ENCODE results near the gene BICRA.
"Not testable (repeated sequence)": the region's sequence is repeated elsewhere in the genome, so short reads cannot be mapped to it uniquely, and the experiment has no call there.

The BICRA gene

GRCh38 chr19:47633517-47633916 lies 24.6 kb downstream of the BICRA start:
- Histone ChIP-seq H4K20me1 (ENCODE audit: low read depth, low read length) (no peaks in the 10 kb centered on the region), H3K27me3 (ENCODE audit: low read length) (no peaks in the 10 kb centered on the region)
- TF ChIP-seq EZH2phosphoT487 (conservative IDR thresholded peaks at IDR 0.05; ENCODE audit: low read length) (no peak), CTCF (IDR thresholded peaks at IDR 0.05; ENCODE audit: insufficient read depth, low read length, poor library complexity, severe bottlenecking) (no peak)

GRCh38 chr19:47633996-47634395 lies 25.1 kb downstream of the BICRA start:
- Histone ChIP-seq H3K27me3 (ENCODE audit: low read length) (no peaks in the 10 kb centered on the region), H3K79me2 (ENCODE audit: insufficient read depth, low read length) (peaks cover 29% of the 10 kb centered on the region), H3F3A (ENCODE audit: insufficient read depth) (no peaks in the 10 kb centered on the region), H4K20me1 (ENCODE audit: low read depth, low read length) (no peaks in the 10 kb centered on the region), H2AFZ (ENCODE audit: low read depth, low read length, severe bottlenecking) (no peak overlapping the region), H3K9me2 (replicated peaks; ENCODE audit: insufficient read depth, low read length) (no peaks in the 10 kb centered on the region), H3K9ac (ENCODE audit: low read length) (no peak overlapping the region), H3K4me3 (ENCODE audit: insufficient read depth, low read length, poor library complexity, severe bottlenecking) (no peak overlapping the region), H3K36me3 (ENCODE audit: low read length) (no peaks in the 10 kb centered on the region), H3K27ac (ENCODE audit: low read depth, low read length) (no peak overlapping the region), H3K4me2 (ENCODE audit: low read depth, low read length, poor library complexity, severe bottlenecking) (no peak overlapping the region), H3K9me3 (ENCODE audit: insufficient read depth, low read length) (no peaks in the 10 kb centered on the region)
- TF ChIP-seq EZH2phosphoT487 (conservative IDR thresholded peaks at IDR 0.05; ENCODE audit: low read length) = no peak
- no peak for TF ChIP-seq CTCF (IDR thresholded peaks at IDR 0.05; ENCODE audit: insufficient read depth, low read length, poor library complexity, severe bottlenecking)

More at GRCh38 chr19:47633517-47633916, 24.6 kb downstream of the BICRA start:
- H3K79me2 ChIP-seq (ENCODE audit: insufficient read depth, low read length) = peaks cover 29% of the 10 kb centered on the region
- no peaks in the 10 kb centered on the region for H3K9me3 ChIP-seq (ENCODE audit: insufficient read depth, low read length)
- H2AFZ ChIP-seq (ENCODE audit: low read depth, low read length, severe bottlenecking) = no peak overlapping the region
- H3K4me3 ChIP-seq (ENCODE audit: insufficient read depth, low read length, poor library complexity, severe bottlenecking) = no peak overlapping the region
- H3K9me2 ChIP-seq (replicated peaks; ENCODE audit: insufficient read depth, low read length) = no peaks in the 10 kb centered on the region
- H3K27ac ChIP-seq (ENCODE audit: low read depth, low read length) = no peak overlapping the region
- no peak overlapping the region for H3K4me2 ChIP-seq (ENCODE audit: low read depth, low read length, poor library complexity, severe bottlenecking)
- H3F3A ChIP-seq (ENCODE audit: insufficient read depth) = no peaks in the 10 kb centered on the region
- no peaks in the 10 kb centered on the region for H3K36me3 ChIP-seq (ENCODE audit: low read length)
- H3K9ac ChIP-seq (ENCODE audit: low read length) = no peak overlapping the region

GRCh38 chr19:47635152-47635754 lies 26.3 kb downstream of the BICRA start:
- not testable (repeated sequence) for H3K27ac ChIP-seq (ENCODE audit: low read depth, low read length); H4K20me1 ChIP-seq (ENCODE audit: low read depth, low read length); H3K9me2 ChIP-seq (replicated peaks; ENCODE audit: insufficient read depth, low read length); H3K36me3 ChIP-seq (ENCODE audit: low read length); H3K9ac ChIP-seq (ENCODE audit: low read length); H3K27me3 ChIP-seq (ENCODE audit: low read length); H3F3A ChIP-seq (ENCODE audit: insufficient read depth); H3K4me2 ChIP-seq (ENCODE audit: low read depth, low read length, poor library complexity, severe bottlenecking); H3K4me3 ChIP-seq (ENCODE audit: insufficient read depth, low read length, poor library complexity, severe bottlenecking); H3K9me3 ChIP-seq (ENCODE audit: insufficient read depth, low read length); H2AFZ ChIP-seq (ENCODE audit: low read depth, low read length, severe bottlenecking)
- peaks cover 23% of the 10 kb centered on the region for H3K79me2 ChIP-seq (ENCODE audit: insufficient read depth, low read length)

- TF ChIP-seq EZH2phosphoT487 (conservative IDR thresholded peaks at IDR 0.05; ENCODE audit: low read length) (no peak), CTCF (IDR thresholded peaks at IDR 0.05; ENCODE audit: insufficient read depth, low read length, poor library complexity, severe bottlenecking) (no peak)
- Histone ChIP-seq H3K36me3 (ENCODE audit: low read length) (no peaks in the 10 kb centered on the region), H3K9ac (ENCODE audit: low read length) (no peak overlapping the region), H3K9me3 (ENCODE audit: insufficient read depth, low read length) (no peaks in the 10 kb centered on the region), H3K27me3 (ENCODE audit: low read length) (no peaks in the 10 kb centered on the region), H4K20me1 (ENCODE audit: low read depth, low read length) (peaks cover 3% of the 10 kb centered on the region; the same call in 1 of the 2 replicates), H3K4me3 (ENCODE audit: insufficient read depth, low read length, poor library complexity, severe bottlenecking) (no peak overlapping the region), H3K27ac (ENCODE audit: low read depth, low read length) (no peak overlapping the region), H2AFZ (ENCODE audit: low read depth, low read length, severe bottlenecking) (no peak overlapping the region), H3K4me2 (ENCODE audit: low read depth, low read length, poor library complexity, severe bottlenecking) (no peak overlapping the region), H3K79me2 (ENCODE audit: insufficient read depth, low read length) (peaks cover 8% of the 10 kb centered on the region; the same call in 1 of the 2 replicates), H3K9me2 (replicated peaks; ENCODE audit: insufficient read depth, low read length) (no peaks in the 10 kb centered on the region), H3F3A (ENCODE audit: insufficient read depth) (no peaks in the 10 kb centered on the region)
These were observed 28.6 kb downstream of the BICRA start for GRCh38 chr19:47637550-47637949.
